ENCODE data around the gene MBNL1. TPM values are rescaled to one million over a fixed set of nuclear protein-coding genes. Genes with fewer than 3 reads are reported as not detected.
"Not testable (repeated sequence)": the region's sequence is repeated elsewhere in the genome, so short reads cannot be mapped to it uniquely, and the experiment has no call there.

MBNL1 gene
- total RNA-seq, 2 donors from 2014 or later, result 322 to 452 TPM

DNA sequence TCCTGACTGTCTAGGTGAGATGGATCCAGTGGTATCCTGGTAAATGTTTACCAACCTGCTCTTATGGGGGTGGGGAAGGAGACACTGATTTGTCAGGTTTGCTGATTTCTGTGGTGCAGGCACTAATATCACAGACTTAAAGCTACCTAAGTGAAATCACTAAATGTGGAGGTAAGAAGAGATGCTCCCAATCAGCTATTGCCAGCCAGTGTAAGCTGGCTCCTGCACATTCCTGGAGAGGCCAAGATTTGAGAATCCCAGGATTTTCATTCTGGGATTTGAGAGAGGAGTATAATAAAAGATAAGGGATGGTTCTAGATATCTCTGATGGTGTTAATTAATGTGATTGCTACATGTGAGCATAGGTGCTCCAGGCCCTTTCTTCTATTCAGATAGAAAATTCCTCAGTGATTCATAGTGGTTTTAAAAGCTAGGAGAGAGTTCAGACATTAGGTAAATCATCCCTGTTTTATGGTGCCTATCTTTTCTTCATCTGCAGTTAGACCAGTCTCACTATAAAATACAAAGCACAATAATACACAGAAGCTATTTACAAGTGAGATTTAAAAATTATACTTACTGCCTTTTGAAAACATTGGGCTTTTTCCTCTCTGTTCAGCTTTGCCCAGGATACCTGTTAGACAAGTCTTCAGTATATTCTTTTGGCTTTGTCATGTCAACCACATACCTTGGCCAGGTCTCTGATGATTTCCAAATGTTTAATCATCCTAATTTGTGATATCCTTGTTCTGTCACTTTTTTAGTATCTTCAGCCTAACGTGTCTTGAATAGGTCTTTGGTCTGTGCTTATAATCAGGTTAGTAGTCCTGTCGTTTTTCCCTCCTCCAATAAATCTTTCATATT, 90.9 kb downstream of the MBNL1 start:
- Mint-ChIP-seq H3K4me1 (peaks cover 63% of the 10 kb centered on the region), H3K27me3 (no peaks in the 10 kb centered on the region), H3K27ac (peak overlapping the region; percentile 71), H3K36me3 (ENCODE audit: low read depth) (peaks cover 83% of the 10 kb centered on the region), H3K9me3 (no peaks in the 10 kb centered on the region), H3K4me3 (peak overlapping the region; percentile 33)
- ATAC-seq (replicated peaks), result no peak

DNA sequence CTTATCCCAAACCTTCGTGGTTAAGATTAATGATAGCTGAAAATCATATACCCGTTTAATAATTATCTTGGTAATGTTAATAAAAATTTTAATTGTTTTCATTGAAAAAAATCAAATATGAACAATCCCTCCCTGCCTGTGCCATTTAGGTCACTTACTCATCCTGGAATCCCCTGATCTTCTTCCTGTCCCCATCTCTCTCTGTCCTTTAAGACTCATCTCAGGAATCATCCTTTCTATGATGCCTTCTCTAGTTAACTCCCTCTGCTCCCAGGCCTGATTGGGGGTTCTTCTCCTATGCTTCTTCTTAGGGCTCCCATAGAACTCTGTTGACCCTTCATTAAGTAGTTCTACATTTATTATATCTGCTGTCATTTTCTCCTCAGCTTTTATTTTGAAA, 91.6 kb downstream of the MBNL1 start:
- Mint-ChIP-seq H3K27me3 (no peaks in the 10 kb centered on the region), H3K4me3 (peak overlapping the region; percentile 33), H3K4me1 (peaks cover 63% of the 10 kb centered on the region), H3K9me3 (no peaks in the 10 kb centered on the region), H3K36me3 (ENCODE audit: low read depth) (peaks cover 83% of the 10 kb centered on the region), H3K27ac (peak overlapping the region; percentile 71)
- ATAC-seq (replicated peaks), result peak; percentile 53

DNA sequence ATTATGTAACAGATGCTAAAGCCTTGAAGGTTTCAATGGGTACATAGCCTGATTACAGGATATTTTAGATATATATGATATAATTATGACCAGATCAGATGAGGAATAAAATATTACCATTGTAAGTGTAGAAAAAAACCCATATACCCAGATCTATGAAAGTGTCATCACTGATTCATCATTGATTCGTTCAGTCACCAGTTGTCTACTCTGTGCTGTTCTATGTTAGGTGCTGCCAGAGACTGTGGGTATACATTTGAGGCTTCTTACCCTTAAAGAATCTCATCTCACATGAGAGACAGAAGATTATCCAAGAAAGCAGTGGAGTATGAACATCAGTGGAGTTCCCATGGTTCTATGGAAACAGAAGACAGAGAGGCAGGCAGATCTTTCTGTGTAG, 92.2 kb downstream of the MBNL1 start:
- Mint-ChIP-seq H3K27ac (peak overlapping the region; percentile 76), H3K4me3 (peak overlapping the region; percentile 37), H3K36me3 (ENCODE audit: low read depth) (peaks cover 85% of the 10 kb centered on the region), H3K9me3 (no peaks in the 10 kb centered on the region), H3K4me1 (peaks cover 63% of the 10 kb centered on the region), H3K27me3 (no peaks in the 10 kb centered on the region)
- ATAC-seq (replicated peaks), result peak; percentile 44

DNA sequence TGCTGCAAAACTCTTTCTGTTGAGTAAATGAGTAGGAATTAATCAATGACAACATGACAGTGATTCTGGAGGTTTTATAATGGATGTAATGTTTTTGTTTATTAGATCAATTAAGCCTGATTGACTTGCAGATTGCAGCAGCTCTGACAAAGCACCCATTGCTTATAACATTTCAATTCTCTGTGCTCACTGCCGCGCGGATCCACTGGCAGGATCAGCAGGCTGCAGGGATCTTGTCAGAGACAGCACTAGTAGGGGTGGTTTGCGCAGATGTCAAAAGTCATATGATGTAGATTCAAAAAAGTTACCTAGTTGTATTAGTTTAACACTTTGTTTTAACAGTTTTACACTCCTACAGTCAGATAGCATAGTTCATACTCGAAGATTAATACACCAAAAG, 93.4 kb downstream of the MBNL1 start:
- ATAC-seq (replicated peaks), result no peak
- Mint-ChIP-seq H3K4me3 (peak overlapping the region; percentile 37), H3K9me3 (no peaks in the 10 kb centered on the region), H3K4me1 (peaks cover 60% of the 10 kb centered on the region), H3K27ac (peak overlapping the region; percentile 36), H3K27me3 (no peaks in the 10 kb centered on the region), H3K36me3 (ENCODE audit: low read depth) (peaks cover 84% of the 10 kb centered on the region)

DNA sequence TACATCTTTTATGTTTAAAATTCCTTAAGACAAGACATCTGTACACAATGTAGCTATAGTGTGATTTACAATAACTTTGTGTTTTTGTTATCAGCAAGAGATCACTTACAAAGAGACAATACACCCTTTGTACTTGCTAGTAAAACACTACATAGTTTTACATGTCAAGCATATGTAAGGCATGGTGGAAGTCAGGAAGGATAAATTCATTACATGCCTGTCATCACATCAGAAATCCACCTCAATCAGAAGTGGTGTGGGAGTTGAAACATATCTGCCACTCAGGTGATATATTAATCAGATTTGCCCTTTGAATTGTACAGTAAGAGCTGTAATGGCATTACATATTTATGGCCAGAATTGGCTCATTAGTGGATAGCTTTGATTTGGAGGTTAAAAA, 95.5 kb downstream of the MBNL1 start:
- no peaks in the 10 kb centered on the region for H3K27me3 Mint-ChIP-seq
- H3K36me3 Mint-ChIP-seq (ENCODE audit: low read depth), result peaks cover 91% of the 10 kb centered on the region
- peak overlapping the region; percentile 49 for H3K27ac Mint-ChIP-seq
- peak; percentile 44 for ATAC-seq (replicated peaks)
- H3K9me3 Mint-ChIP-seq, result no peaks in the 10 kb centered on the region
- H3K4me3 Mint-ChIP-seq, result peak overlapping the region; percentile 25
- peaks cover 66% of the 10 kb centered on the region for H3K4me1 Mint-ChIP-seq

DNA sequence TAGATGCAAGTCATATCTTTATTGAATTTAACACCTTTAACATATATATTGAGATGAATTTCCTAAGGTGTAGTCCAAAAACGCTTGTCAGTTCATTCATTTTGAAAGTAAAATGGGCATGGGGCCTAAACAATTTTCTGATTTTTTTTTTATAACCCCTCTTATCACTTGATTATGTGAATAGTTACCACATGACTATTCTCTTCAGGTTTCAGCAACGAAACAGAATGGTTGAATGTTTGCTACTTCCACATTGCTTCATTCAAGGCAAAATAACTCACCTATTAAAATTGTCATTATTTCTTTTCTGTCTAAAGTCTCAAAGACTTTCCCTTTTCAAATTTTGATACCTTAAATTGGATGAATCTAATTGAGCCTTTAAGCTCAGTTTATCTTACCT, 96.4 kb downstream of the MBNL1 start:
- ATAC-seq (replicated peaks), result no peak
- Mint-ChIP-seq H3K4me3 (peak overlapping the region; percentile 25), H3K4me1 (peaks cover 66% of the 10 kb centered on the region), H3K36me3 (ENCODE audit: low read depth) (peaks cover 91% of the 10 kb centered on the region), H3K27ac (peak overlapping the region; percentile 49), H3K9me3 (no peaks in the 10 kb centered on the region), H3K27me3 (no peaks in the 10 kb centered on the region)

DNA sequence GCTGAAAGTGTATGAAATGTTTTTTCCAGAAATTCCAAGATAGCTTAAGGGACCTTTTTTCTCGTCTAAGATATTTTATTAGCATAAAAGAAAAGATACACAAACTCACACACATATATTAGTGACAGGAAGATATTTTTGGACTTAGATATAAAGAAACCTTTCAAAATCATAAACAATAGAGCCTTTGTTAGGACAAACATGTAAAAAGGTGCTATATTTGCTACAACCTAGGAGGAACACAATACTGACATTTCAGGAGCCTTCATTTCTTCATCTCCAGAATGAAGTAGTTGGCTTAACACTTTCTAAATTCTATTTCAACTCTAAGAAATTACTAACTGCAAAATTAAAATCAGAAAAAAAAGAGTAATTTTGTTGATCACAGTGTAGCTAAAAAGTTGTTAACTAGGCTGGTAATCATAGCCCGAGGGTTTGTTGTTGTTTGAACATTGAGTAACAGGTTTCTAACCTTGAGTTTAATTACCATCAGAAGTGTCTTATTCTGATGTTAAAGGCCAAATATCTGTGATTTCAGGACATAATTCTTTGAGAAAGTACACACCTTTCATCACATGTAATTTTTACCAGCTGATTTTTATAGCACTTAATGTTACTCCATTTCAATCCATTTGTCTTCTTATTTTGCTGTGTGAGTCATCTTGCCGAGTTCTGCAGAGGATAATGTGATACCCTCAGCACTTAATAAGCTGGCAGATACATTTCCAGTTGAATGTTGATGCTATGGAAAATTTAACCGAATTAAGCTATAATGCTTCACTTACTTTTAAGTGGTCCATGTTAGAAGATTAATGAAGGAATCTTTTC, 97.3 kb downstream of the MBNL1 start:
- H3K27me3 Mint-ChIP-seq, result no peaks in the 10 kb centered on the region
- ATAC-seq (replicated peaks), result no peak
- H3K4me3 Mint-ChIP-seq, result no peak overlapping the region
- H3K4me1 Mint-ChIP-seq, result peaks cover 68% of the 10 kb centered on the region
- H3K9me3 Mint-ChIP-seq, result no peaks in the 10 kb centered on the region
- H3K36me3 Mint-ChIP-seq (ENCODE audit: low read depth), result peaks cover 94% of the 10 kb centered on the region
- no peak overlapping the region for H3K27ac Mint-ChIP-seq

DNA sequence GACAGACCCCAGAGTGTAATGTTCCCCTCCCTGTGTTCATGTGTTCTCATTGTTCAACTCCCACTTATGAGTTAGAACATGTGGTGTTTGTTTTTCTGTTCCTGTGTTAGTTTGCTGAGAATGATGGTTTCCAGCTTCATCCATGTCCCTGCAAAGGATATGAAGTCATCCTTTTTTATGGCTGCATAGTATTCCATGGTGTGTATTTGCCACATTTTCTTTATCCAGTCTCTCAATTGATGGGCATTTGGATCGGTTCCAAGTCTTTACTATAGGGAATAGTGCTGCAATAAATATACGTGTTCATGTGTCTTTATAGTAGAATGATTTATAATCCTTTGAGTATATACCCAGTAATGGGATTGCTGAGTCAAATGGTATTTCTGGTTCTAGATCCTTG, 98.5 kb downstream of the MBNL1 start:
- peaks cover 94% of the 10 kb centered on the region for H3K36me3 Mint-ChIP-seq (ENCODE audit: low read depth)
- peak overlapping the region; percentile 60 for H3K27ac Mint-ChIP-seq
- ATAC-seq (replicated peaks); H3K9me3 Mint-ChIP-seq; H3K27me3 Mint-ChIP-seq: not testable (repeated sequence)
- peaks cover 69% of the 10 kb centered on the region for H3K4me1 Mint-ChIP-seq
- peak overlapping the region; percentile 15 for H3K4me3 Mint-ChIP-seq

DNA sequence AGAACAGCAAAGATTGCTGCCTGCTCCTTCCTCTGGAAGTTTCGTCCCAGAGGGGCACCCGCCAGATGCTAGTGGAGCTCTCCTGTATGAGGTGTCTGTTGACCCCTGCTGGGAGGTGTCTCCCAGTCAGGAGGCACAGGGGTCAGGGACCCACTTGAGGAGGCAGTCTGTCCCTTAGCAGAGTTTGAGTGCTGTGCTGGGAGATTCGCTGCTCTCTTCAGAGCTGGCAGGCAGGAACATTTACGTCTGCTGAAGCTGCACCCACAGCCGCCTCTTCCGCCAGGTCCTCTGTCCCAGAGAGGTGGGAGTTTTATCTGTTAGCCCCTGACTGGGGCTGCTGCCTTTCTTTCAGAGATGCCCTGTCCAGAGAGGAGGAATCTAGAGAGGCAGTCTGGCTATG, 103.9 kb downstream of the MBNL1 start:
- H3K27me3 Mint-ChIP-seq; H3K9me3 Mint-ChIP-seq; ATAC-seq (replicated peaks): not testable (repeated sequence)
- Mint-ChIP-seq H3K27ac (peak overlapping the region; percentile 60), H3K36me3 (ENCODE audit: low read depth) (peaks cover 86% of the 10 kb centered on the region), H3K4me1 (peaks cover 61% of the 10 kb centered on the region), H3K4me3 (peak overlapping the region; percentile 14)

DNA sequence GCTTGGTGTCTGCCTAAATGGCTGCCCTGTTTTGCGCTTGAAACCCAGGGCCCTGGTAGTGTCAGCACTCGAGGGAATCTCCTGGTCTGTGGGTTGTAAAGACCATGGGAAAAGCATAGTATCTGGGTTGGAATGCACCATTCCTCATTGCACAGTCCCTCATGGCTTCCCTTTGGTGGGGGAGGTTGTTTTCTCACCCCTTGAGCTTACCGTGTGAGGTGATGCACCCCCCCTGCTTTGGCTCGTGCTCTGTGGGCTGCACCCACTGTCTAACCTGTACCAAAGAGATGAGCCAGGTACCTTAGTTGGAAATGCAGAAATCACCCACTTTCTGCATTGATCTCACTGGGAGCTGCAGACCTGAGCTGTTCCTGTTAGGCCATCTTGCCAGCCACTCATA, 104.7 kb downstream of the MBNL1 start:
- H3K4me1 Mint-ChIP-seq, result peaks cover 54% of the 10 kb centered on the region
- no peaks in the 10 kb centered on the region for H3K9me3 Mint-ChIP-seq
- H3K27me3 Mint-ChIP-seq, result no peaks in the 10 kb centered on the region
- no peak overlapping the region for H3K4me3 Mint-ChIP-seq
- no peak for ATAC-seq (replicated peaks)
- peaks cover 86% of the 10 kb centered on the region for H3K36me3 Mint-ChIP-seq (ENCODE audit: low read depth)
- H3K27ac Mint-ChIP-seq, result no peak overlapping the region

DNA sequence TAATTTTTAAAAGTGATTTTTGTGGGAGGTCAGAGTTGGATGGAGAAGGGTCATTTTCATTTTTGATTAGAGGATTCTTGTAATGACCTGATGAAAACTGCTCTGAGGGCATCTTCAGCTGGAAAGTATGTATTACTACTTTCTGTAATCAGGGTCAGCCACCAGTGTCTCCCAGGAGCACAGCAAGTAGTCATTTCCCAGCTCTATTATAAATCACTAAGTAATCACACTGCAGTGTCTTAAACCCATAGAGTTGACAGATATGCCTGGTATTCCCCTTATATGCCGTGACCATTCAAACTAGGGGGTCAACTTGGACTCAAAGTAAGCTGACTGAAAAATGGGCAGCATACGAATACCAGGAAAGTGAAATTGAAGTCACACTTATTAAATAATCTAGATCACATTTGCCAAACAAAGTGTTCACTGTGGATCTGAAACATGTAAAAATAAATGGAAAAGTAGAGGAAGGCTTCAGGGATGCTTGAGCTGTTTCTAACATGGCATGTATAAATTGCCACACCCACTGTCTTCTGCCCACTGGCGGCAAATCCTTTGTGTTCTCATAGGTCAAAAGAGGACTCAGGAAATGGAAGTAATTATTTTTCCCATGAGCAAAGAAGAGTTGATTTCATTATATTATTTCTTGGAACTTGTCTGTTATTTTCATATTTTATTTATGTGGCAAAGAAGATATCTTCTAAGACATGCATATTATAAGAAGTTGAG, 105.7 kb downstream of the MBNL1 start:
- peak overlapping the region; percentile 34 for H3K4me3 Mint-ChIP-seq
- H3K27ac Mint-ChIP-seq, result peak overlapping the region; percentile 59
- peaks cover 46% of the 10 kb centered on the region for H3K4me1 Mint-ChIP-seq
- peaks cover 84% of the 10 kb centered on the region for H3K36me3 Mint-ChIP-seq (ENCODE audit: low read depth)
- H3K9me3 Mint-ChIP-seq, result no peaks in the 10 kb centered on the region
- ATAC-seq (replicated peaks), result peak; percentile 63
- H3K27me3 Mint-ChIP-seq, result no peaks in the 10 kb centered on the region

DNA sequence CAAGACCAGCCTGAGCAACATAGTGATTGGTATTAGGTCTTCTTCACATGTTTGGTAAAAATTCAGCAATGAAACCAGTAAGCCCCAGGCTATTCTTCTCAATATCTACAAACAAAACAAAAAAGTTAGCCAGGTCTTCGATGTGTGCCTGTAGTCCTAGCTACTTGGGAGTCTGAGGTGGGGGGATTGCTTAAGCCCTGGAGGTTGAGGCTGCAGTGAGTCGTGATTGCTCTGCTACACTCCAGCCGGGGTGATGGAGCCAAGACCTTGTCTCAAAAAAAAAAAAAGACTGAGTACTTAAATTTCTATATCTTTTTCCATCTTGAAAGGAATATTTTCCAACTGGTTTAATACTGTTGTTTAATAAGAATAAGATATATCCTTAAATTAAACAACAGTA, 106.8 kb downstream of the MBNL1 start:
- ATAC-seq (replicated peaks), result no peak
- peak overlapping the region; percentile 59 for H3K27ac Mint-ChIP-seq
- no peak overlapping the region for H3K4me3 Mint-ChIP-seq
- peaks cover 45% of the 10 kb centered on the region for H3K4me1 Mint-ChIP-seq
- no peaks in the 10 kb centered on the region for H3K27me3 Mint-ChIP-seq
- H3K36me3 Mint-ChIP-seq (ENCODE audit: low read depth), result peaks cover 83% of the 10 kb centered on the region
- H3K9me3 Mint-ChIP-seq, result no peaks in the 10 kb centered on the region

DNA sequence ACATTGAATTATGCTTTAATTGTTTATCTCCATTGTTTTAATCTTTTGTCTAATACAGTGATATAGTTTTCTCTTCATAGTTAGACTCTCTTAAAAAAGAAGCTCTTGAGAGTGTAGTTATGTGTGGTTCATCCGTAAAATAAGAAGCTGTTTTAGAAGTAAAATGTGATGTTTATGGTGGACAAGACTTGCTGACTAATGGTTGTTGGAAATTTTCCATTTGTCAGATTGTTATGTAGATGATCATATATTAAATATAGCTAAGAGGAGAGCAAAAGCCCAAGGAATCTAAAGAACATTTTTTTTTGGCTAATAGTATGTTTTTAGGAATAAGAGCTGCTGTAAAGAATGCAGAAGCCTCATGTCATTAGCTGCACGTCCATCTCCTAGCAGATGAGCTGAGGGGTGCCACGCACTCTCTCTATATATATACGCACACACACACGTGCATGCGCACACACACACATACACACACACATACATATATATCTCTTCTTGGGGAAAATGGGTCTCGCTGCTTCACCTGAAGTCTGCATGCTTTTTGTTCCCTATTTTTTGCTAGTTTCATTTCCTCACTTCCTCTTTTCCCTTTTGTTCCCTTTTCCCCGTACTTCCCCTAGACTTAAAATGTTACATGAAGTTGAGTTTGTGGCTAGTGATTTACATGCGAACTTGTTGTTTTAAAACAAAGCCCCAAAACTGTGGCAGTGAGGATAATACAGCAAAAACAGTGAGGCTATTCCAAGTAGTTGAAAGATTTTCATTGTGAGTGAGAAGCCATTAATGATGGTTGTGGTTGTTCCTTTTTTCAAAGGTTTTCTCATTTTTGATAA, 107.8 kb downstream of the MBNL1 start:
- no peak for ATAC-seq (replicated peaks)
- Mint-ChIP-seq H3K36me3 (ENCODE audit: low read depth) (peaks cover 73% of the 10 kb centered on the region), H3K27ac (peak overlapping the region; percentile 64), H3K27me3 (no peaks in the 10 kb centered on the region), H3K9me3 (no peaks in the 10 kb centered on the region), H3K4me1 (peaks cover 38% of the 10 kb centered on the region), H3K4me3 (peak overlapping the region; percentile 10)

DNA sequence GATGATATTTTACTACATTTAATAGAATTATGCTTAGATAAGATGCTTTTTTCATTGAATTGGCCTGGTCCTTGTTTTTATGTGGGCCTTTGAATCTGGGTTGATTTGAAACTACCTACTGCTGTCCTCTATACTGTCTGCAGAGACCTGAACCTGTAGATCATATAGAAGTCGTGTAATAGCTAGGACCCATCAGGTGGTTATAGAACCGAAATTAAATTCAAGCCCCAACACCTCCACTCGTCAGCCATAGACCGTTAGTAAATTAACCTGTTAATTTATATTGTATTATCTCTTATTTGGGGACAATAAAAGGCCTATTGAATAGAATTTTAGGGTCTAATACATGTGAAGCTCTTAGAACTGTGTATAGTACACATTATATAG, 108.4 kb downstream of the MBNL1 start:
- no peak for ATAC-seq (replicated peaks)
- H3K4me3 Mint-ChIP-seq, result peak overlapping the region; percentile 10
- H3K27me3 Mint-ChIP-seq, result no peaks in the 10 kb centered on the region
- H3K9me3 Mint-ChIP-seq, result no peaks in the 10 kb centered on the region
- H3K36me3 Mint-ChIP-seq (ENCODE audit: low read depth), result peaks cover 72% of the 10 kb centered on the region
- H3K27ac Mint-ChIP-seq, result peak overlapping the region; percentile 64
- peaks cover 33% of the 10 kb centered on the region for H3K4me1 Mint-ChIP-seq

All from activated T-helper 17 cell treated with anti-CD3 and anti-CD28 coated beads, Interleukin-2, amount 50 U/mL, for 72 hours (primary cell).